NCI-H345 (cell line): Measurements from ENCODE around the gene IGSF9.

Experiments used
- DNase-seq: peaks from one replicate; lab custom pipeline; 2025; lab: John Stamatoyannopoulos, UW

Gene IGSF9, protein sequence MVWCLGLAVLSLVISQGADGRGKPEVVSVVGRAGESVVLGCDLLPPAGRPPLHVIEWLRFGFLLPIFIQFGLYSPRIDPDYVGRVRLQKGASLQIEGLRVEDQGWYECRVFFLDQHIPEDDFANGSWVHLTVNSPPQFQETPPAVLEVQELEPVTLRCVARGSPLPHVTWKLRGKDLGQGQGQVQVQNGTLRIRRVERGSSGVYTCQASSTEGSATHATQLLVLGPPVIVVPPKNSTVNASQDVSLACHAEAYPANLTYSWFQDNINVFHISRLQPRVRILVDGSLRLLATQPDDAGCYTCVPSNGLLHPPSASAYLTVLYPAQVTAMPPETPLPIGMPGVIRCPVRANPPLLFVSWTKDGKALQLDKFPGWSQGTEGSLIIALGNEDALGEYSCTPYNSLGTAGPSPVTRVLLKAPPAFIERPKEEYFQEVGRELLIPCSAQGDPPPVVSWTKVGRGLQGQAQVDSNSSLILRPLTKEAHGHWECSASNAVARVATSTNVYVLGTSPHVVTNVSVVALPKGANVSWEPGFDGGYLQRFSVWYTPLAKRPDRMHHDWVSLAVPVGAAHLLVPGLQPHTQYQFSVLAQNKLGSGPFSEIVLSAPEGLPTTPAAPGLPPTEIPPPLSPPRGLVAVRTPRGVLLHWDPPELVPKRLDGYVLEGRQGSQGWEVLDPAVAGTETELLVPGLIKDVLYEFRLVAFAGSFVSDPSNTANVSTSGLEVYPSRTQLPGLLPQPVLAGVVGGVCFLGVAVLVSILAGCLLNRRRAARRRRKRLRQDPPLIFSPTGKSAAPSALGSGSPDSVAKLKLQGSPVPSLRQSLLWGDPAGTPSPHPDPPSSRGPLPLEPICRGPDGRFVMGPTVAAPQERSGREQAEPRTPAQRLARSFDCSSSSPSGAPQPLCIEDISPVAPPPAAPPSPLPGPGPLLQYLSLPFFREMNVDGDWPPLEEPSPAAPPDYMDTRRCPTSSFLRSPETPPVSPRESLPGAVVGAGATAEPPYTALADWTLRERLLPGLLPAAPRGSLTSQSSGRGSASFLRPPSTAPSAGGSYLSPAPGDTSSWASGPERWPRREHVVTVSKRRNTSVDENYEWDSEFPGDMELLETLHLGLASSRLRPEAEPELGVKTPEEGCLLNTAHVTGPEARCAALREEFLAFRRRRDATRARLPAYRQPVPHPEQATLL

GRCh38 chr1:159945483-159946241 lies at the start of gene IGSF9:
TSS of gene IGSF9 (minus strand) at chr1:159945613. CDS start at chr1:159943454, 2,159 bp downstream.
- DNase-seq, result peak; percentile 95

GRCh38 chr1:159994896-159995295 lies 49.5 kb upstream of the IGSF9 start:
- DNase-seq, result no peak

- DNase-seq, result no peak
Measured at GRCh38 chr1:159993911-159994310, 48.5 kb upstream of the IGSF9 start.

DNA sequence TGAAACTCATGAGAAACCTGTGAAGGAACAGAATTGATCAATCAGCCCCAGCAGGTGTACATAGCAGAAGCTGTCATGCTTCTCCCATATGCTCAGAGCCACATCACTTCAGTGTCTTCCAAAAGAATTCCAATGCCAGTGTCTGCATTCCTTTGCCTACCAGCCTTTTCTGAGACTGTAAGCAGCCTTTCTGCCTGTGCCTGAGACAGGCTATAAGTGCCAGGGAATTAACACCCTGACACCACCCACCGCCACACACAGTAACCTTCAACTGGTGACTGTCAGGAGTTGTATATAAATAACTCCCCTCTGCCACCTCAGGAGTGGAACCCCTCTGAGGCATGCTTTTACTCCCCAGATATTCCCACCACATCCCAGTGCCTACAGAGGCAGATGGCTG lies 46.7 kb upstream of the IGSF9 start:
- no peak for DNase-seq

- DNase-seq, result no peak
Measured at GRCh38 chr1:159991513-159991912, 46.1 kb upstream of the IGSF9 start.

DNA sequence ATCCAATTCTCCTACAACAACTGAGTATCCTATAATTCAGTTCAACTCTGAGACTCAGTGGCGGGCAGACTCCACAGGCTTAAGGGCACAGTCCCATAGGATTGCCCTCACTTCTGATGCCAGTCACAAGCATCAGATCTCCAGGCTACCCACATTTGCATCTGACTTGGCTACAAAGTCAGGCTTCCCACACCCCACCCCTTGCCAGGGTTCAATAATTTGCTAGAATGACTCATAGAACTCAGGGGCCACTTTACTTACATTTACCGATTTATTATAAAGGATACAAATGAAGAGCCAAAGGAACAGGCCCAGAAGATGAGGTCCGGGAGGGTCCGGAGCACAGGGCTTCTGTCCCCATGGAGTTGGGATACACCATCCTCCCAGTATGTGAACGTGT lies 44.6 kb upstream of the IGSF9 start:
- no peak for DNase-seq

DNA sequence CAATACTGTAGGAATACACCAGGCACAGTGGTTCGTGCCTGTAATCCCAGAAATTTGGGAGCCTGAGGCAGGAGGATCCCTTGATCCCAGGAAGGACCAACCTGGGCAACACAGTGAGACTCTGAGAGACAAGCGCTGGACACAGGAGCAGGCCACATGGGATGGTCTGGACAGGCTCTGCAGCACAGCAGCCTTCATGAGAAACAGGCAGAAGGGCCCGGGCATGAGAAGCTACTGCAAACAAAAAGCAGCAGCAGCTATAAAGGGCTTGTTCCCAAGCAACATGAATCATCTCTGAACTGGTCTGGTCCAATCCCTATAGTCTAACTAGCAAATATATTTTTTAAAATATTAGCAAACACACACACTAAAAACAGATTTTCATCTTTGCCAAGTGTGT lies 44.2 kb upstream of the IGSF9 start:
- DNase-seq, result no peak

GRCh38 chr1:159988006-159988405 lies 42.6 kb upstream of the IGSF9 start:
- DNase-seq, result no peak

GRCh38 chr1:159987186-159987585 lies 41.8 kb upstream of the IGSF9 start:
- no peak for DNase-seq

GRCh38 chr1:159986531-159986930 lies 41.1 kb upstream of the IGSF9 start:
- DNase-seq, result no peak

- DNase-seq, result no peak
Measured at GRCh38 chr1:159986093-159986492, 40.7 kb upstream of the IGSF9 start.

- DNase-seq, result no peak
Measured at GRCh38 chr1:159985473-159985872, 40.1 kb upstream of the IGSF9 start.

- DNase-seq, result no peak
Measured at GRCh38 chr1:159983681-159984080, 38.3 kb upstream of the IGSF9 start.

- DNase-seq, result no peak
Measured at GRCh38 chr1:159982280-159982679, 36.9 kb upstream of the IGSF9 start.

- no peak for DNase-seq
Measured at GRCh38 chr1:159981351-159982055, 36.1 kb upstream of the IGSF9 start.

- no peak for DNase-seq
Measured at GRCh38 chr1:159980786-159981185, 35.4 kb upstream of the IGSF9 start.

- DNase-seq, result no peak
Measured at GRCh38 chr1:159980076-159980475, 34.7 kb upstream of the IGSF9 start.

- DNase-seq, result no peak
Measured at GRCh38 chr1:159979257-159979656, 33.8 kb upstream of the IGSF9 start.

DNA sequence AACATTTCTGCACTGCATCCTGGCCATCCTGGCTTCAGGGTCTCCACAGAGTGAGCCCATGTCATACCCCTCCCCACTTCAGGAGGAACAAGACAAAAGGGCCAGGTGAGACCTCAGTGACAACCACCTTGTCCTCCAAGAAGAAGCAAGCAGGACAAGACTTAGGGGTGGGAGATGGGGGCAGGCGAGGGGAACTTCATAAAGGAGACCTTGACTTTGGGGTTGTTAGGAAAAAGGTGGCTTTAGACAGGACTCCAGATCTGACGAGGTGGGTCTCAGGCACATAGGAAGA lies 32.6 kb upstream of the IGSF9 start:
- no peak for DNase-seq

GRCh38 chr1:159977364-159978106 lies 32.1 kb upstream of the IGSF9 start:
- DNase-seq, result no peak
